GM19193 (cell line): ENCODE results near the gene ACP7.

Experiments
- POLR2A ChIP-seq: IDR thresholded peaks from 4 replicates; pipeline ENCODE4 v1.6.1; 2011; ENCODE audit not compliant: insufficient read depth, insufficient read length; ENCODE audit errors: extremely low read depth

The ACP7 gene

GRCh38 chr19:39083983-39084731, at the start of gene ACP7:
ACP7 (plus strand) TSS chr19:39084368; CDS start chr19:39085270, 902 bp downstream.
- TF ChIP-seq POLR2A: no peak

GRCh38 chr19:39036581-39036980, 47.6 kb upstream of the ACP7 start:
- no peak for TF ChIP-seq POLR2A

- TF ChIP-seq POLR2A: no peak
Measured at GRCh38 chr19:39037194-39037593, 47.0 kb upstream of the ACP7 start.

DNA sequence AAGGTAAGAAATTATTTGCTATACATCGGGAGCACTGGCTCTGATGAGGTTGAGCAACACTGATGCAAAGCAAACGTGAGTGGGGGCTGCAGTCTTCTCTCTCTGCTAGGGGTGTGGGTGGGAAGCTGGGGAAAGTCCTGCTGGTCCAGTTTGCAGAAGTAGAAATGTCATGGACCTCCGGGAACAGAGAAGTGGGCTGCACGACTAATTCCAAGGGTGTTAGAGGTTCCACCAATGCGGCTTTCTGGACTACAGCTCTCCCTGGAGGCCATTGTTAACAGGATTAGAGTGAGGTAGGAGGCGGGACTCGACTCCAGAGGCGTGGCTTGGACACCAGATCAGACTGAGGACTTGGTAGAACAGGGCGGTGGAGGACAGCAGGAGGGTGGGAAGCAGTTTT, 46.1 kb upstream of the ACP7 start:
- TF ChIP-seq POLR2A: no peak

GRCh38 chr19:39045506-39045905, 38.7 kb upstream of the ACP7 start:
- TF ChIP-seq POLR2A: no peak

- TF ChIP-seq POLR2A: no peak
Measured at GRCh38 chr19:39046037-39046821, 37.9 kb upstream of the ACP7 start.

DNA sequence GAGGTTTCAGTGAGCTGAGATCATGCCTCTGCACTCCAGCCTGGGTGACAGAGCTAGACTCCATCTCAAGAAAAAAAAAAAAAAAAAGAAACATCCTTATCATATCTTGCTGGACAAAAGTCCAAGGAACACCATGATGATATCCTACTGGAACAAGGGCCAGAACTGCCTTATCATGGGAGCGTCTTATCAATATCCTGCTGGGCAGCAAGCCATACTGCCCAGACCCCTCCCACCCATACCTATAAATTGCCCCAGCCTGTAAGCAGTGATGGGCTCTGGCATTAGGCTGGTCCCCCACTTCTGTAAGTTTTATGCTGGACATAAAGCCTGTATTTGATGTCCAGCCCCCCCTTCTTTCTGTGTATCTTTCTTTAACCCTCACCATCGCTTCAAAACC, 37.1 kb upstream of the ACP7 start:
- no peak for TF ChIP-seq POLR2A

DNA sequence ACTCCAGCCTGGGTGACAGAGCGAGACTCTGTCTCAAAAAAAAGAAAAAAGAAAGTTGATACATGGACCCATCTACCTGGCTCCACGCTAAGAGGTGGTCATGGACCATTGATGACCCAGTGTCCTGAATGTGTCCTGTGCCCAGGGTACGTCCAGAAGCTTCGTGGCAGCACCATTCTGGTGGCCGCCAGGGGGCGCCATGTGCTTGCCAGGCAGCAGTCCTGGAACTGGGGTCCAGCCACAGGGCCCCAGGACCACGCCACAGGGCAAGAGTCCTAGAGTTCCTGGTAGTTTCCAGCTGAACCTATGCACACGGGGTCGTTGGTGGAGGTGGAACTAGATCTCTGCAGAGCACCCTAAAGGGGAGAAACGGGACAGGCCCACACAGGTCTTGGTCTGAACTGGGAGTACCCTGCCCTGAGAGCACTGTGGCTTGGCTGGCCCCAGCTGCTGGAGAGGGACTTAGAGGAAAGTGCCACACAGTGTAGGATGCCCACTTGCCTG, 31.9 kb upstream of the ACP7 start:
- no peak for TF ChIP-seq POLR2A

DNA sequence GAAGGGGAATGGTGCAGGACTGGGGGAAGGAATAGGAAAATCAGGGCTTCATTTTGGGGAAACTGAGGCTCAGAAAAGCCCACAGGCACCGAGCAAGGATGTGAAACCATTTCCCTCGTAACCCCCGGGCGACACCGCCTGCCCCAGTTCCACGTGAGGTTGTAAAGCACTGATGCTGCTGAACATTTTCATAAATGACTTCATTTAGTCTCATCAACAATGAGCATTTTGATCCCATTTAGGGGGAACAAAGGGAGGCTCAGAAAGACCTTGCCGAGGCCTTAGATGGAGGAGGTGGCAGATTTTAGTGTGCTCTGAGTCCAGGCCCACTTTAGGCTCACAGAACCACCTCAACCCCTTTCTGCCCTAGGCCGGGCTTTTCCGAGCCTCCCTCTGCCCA, 31.3 kb upstream of the ACP7 start:
- no peak for TF ChIP-seq POLR2A

GRCh38 chr19:39053276-39054090, 30.7 kb upstream of the ACP7 start:
- TF ChIP-seq POLR2A: no peak

DNA sequence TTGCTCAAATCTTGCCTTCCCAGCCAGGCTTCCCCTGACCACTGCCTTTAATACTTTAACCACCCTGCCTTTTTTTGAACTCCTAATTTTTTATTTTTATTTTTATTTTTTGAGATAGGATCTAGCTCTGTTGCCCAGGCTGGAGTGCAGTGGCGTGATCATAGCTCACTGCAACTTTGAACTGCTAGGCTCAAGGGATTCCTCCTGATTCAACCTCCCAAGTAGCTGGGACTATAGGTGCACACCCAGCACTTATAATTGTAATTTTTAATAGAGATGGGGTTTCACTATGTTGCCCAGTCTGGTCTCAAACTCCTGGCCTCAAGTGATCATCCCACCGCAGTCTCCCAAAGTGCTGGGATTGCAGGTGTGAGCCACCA, 30.1 kb upstream of the ACP7 start:
- TF ChIP-seq POLR2A: no peak

DNA sequence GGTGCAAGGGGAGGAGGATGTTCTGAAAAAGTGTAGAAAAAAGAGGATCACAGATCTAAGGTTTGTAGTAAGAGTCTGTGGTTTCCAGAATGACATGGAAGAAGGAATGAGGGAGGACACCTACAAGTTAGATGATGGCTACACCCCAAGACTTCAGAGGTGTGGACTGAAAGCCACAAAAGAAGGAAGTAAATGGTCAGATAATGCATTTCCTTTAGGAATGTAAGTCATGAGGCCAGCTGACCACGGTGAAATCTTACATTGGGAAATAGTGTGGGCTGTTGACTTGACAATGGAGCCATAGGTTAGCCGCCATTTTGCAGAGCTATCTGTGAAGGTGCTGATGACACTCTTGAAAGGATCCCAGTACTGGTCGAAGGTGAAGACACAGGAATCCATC, 26.6 kb upstream of the ACP7 start:
- no peak for TF ChIP-seq POLR2A

DNA sequence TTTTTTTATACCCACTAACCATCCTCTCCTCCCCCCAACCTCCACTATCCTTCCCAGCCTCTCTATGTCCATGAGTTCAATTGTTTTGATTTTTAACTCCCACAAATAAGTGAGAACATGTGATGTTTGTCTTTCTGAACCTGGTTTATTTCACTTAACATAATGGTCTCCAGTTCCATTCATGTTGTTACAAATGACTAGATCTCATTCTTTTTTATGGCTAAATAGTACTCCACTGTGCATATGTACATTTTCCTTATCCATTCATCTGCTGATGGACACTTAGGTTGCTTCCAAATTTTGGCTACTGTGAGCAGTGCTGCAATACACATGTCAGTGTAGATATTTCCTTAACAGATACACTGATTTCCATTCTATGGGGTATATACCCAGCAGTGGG, 24.9 kb upstream of the ACP7 start:
- TF ChIP-seq POLR2A: no peak

DNA sequence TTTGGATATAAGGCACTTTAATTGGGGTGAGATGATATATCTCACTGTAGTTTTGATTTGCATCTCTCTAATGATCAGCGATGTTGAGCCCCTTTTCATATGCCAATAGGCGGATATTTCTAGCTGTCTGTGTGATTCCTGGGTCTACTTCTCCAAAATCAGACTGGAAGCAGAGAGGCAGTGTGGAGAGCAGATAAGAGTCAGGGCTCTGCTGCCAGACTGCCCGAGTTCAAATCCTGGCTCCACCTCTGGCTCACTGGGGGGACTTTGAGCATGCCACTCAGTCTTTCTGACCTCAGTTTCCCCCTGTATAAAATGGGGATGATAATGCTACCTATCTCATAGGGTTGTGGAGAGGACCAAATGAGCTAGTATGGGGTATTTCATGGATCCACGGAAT, 24.0 kb upstream of the ACP7 start:
- no peak for TF ChIP-seq POLR2A

DNA sequence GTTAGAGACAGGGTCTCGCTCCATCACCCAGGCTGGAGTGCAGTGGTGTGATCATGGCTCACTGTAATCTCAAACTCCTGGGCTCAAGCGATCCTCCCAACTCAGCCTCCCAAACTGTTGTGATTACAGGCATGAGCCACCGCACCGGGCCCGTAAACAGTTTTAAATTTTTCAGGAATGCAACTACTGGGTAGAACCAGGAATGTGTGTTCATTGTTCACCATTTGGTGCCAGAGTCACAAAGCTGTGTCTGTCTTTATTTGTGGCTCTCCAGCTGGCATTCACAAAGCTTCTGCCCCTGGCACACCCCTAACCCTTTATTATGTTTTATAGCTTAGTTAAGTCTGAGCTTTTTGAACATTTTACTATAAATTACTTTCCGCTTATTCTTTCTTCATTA, 19.8 kb upstream of the ACP7 start:
- TF ChIP-seq POLR2A: no peak
